Muscle layer of colon (tissue), 2 donors: Measurements from ENCODE around the gene IFNGR2.
"Not testable (repeated sequence)": the region's sequence is repeated elsewhere in the genome, so short reads cannot be mapped to it uniquely, and the experiment has no call there.

Experiments
- H3K27ac ChIP-seq: one replicate; pipeline ENCODE4 v1.7.0; 2013; ENCODE audit warnings: low read depth, mild to moderate bottlenecking, low read length, moderate library complexity
- H3K27me3 ChIP-seq, 2 donors: one replicate each; pipeline ENCODE4 v1.7.0; 2013; ENCODE audit warnings: low read length in 2 of 2, mild to moderate bottlenecking in 2 of 2; ENCODE audit not compliant: insufficient read depth in 2 of 2, control insufficient read depth in 1 of 2
- H3K36me3 ChIP-seq: one replicate; pipeline ENCODE4 v1.7.0; 2013; ENCODE audit warnings: mild to moderate bottlenecking, low read length; ENCODE audit not compliant: insufficient read depth
- H3K4me1 ChIP-seq: one replicate; pipeline ENCODE4 v1.7.0; 2013; ENCODE audit warnings: mild to moderate bottlenecking, low read length; ENCODE audit not compliant: insufficient read depth
- H3K4me3 ChIP-seq, 2 donors: one replicate each; pipeline ENCODE4 v1.7.0; 2013; ENCODE audit warnings: low read length in 2 of 2, low read depth in 1 of 2, mild to moderate bottlenecking in 1 of 2, moderate library complexity in 1 of 2
- H3K9ac ChIP-seq: one replicate; pipeline ENCODE4 v1.7.0; 2013; ENCODE audit warnings: low read length
- H3K9me3 ChIP-seq: one replicate; pipeline ENCODE4 v1.7.0; 2013; ENCODE audit warnings: mild to moderate bottlenecking, low read length
- donor health status: abdominal sarcoma.
- donor health status: Adenocarcinoma of cecum.

The IFNGR2 gene

DNA sequence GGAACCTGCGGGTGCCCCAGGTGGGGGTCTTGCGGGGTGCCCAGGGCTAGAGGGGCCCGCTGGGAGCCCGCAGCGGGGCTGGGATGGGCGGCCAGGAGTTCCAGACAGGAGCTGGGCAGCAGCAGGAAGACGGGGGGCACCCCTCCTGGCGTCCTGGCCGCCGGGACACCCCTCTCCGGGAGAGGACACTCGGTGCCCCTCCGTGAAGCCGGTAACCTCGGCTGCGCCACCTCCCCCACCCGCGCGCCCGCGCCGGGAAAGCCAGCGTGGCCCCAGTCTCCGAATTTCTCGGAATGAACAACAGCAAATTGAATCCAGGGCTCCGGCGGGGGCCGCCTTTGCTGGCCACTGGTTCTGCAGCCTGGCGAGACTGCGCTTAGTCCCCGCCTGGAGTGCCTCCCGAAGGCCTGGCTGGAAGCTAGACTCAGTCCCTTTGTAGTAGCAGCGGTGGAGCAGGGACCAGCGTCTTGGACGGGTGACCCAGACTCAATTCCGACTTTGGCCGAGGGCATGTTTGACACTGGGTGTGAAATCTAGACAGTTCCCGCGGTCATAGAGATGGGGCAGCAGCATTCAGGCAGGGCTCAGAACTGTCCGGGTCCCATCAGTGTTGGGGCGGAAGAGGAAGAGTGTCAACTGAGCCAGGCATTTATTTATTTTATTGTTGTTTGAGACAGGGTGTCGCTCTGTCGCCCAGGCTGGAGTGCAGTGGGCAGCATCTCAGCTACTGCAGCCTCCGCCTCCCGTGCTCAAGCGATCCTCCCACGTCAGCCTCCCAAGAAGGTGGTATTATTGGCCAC, 773 bp downstream of the IFNGR2 start:
- H3K9me3 ChIP-seq, result no peaks in the 10 kb centered on the region
- no peaks in the 10 kb centered on the region for H3K36me3 ChIP-seq
- H3K27me3 ChIP-seq, result no peaks in the 10 kb centered on the region
- peaks cover 20% of the 10 kb centered on the region for H3K4me1 ChIP-seq
- H3K4me3 ChIP-seq, result peak overlapping the region; percentile 67 to 80
- H3K9ac ChIP-seq, result peak overlapping the region; percentile 61
- H3K27ac ChIP-seq, result peak overlapping the region; percentile 86

DNA sequence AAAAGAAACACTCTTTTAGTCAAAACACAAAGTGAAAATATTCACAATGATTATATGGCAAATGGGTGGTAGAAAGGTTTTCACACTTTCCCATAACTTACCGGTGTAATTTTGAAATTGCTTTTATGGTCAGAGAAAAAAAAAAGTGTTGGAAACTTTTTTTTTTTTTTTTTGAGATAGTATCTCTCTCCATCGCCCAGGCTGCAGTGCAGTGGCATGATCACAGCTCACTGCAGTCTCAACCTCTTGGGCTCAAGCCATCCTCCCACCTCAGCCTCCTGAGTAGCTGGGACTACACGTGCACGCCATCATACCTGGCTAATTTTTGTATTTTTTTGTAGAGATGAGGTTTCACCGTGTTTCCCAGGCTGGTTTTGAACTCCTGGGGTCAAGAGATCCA, 3.3 kb downstream of the IFNGR2 start:
- peaks cover 20% of the 10 kb centered on the region for H3K4me1 ChIP-seq
- no peak overlapping the region for H3K27ac ChIP-seq
- no peak overlapping the region for H3K9ac ChIP-seq
- no peaks in the 10 kb centered on the region for H3K27me3 ChIP-seq
- no peak overlapping the region for H3K4me3 ChIP-seq
- peaks cover 4% of the 10 kb centered on the region for H3K36me3 ChIP-seq
- no peaks in the 10 kb centered on the region for H3K9me3 ChIP-seq

DNA sequence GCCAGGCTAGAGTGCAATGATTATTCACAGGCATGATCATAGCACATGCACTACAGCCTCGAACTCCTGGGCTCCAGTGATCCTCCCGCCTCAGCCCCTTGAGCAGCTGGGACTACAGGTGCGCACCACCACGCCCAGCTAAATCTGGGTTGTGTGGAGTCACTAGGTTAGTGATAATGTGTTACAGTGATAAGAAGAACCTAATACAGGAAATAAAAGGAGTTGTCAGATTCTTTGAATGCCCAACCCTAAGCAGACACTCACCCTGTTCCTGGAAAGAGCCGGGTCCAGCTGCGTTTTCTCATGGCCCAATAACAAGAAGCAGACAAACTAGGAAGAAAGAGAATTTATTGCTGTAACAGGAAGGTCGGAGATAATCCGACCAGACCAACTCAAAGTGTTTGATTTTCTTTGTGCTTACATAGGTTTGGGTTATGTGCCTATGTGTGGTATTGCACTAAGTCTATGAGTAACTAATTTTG, 8.8 kb downstream of the IFNGR2 start:
- H3K4me1 ChIP-seq, result peaks cover 11% of the 10 kb centered on the region
- H3K9ac ChIP-seq, result no peak overlapping the region
- no peaks in the 10 kb centered on the region for H3K27me3 ChIP-seq
- H3K27ac ChIP-seq, result no peak overlapping the region
- peaks cover 20% of the 10 kb centered on the region for H3K36me3 ChIP-seq
- H3K4me3 ChIP-seq, result no peak overlapping the region
- H3K9me3 ChIP-seq, result no peaks in the 10 kb centered on the region

DNA sequence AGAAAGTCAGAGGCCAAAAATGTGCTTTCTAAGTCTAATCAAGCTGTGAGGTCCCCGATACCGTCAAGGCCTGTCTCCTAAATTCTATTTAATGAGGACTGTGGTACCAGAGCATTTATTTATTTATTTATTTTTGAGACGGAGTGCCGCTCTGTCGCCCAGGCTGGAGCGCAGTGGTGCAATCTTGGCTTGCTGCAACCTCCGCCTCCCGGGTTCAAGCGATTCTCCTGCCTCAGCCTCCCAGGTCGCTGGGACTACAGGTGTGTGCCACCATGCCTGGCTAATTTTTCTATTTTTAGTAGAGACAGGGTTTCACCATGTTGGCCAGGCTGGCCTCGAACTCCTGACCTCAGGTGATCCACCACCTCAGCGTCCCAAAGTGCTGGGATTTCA, 9.2 kb downstream of the IFNGR2 start:
- not testable (repeated sequence) for H3K4me3 ChIP-seq, H3K27me3 ChIP-seq, H3K9ac ChIP-seq, H3K9me3 ChIP-seq, H3K27ac ChIP-seq
- peaks cover 11% of the 10 kb centered on the region for H3K4me1 ChIP-seq
- peaks cover 20% of the 10 kb centered on the region for H3K36me3 ChIP-seq

DNA sequence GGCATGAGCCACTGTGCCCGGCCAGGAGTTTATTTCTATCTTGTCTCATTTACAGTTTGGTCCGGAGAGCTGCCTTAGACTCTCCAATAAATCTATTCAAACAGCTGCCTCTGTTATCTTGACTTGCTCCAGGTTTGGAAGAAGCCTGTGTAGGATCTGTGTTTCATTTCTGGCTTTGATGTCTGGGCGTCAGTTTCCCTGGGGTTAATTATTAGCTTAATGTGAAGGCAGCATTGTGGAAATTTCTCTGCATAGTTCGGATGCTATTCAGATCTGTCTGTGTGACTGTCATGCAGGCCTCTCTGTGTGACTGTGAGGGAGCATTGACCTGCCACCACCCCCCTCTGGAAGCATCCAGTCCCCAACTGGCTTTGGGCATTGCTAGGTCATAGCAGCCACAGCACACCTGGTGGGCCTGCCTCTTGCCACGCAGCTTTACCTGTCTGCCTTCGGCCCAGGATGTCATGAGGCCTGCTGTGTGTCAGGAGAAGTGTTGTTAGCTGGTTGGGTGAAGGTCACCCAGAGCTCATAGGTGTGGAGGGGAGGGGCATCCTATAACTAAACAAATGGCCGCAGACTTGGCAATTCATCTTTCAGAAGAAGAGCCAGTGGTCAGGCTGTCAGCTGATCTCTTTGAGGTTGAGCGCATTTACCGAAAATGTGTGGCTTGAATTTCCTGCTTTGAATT, 9.8 kb downstream of the IFNGR2 start:
- no peak overlapping the region for H3K4me3 ChIP-seq
- no peak overlapping the region for H3K27ac ChIP-seq
- no peaks in the 10 kb centered on the region for H3K27me3 ChIP-seq
- H3K4me1 ChIP-seq, result peaks cover 11% of the 10 kb centered on the region
- no peaks in the 10 kb centered on the region for H3K9me3 ChIP-seq
- no peak overlapping the region for H3K9ac ChIP-seq
- H3K36me3 ChIP-seq, result peaks cover 20% of the 10 kb centered on the region

DNA sequence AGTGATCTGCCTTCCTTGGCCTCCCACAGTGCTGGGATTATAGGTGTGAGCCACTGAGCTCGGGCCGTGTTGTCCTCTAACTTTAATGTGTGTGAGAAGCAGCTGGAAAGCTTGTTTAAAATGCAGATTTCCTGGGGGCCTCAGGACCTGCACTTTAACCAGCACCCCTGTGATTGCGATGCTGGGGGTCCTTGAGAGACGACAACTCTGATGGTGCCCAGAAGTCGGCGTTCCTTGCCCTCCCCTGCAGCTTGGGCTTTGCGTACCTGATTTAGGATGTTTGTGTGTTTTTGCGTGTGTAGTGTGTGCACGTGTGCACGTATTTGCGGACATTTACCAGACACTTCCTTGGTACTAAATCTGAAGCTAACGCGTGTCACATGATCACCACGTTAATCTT, 10.9 kb downstream of the IFNGR2 start:
- H3K9me3 ChIP-seq, result no peaks in the 10 kb centered on the region
- H3K9ac ChIP-seq, result no peak overlapping the region
- H3K27me3 ChIP-seq, result no peaks in the 10 kb centered on the region
- H3K36me3 ChIP-seq, result peaks cover 20% of the 10 kb centered on the region
- H3K4me3 ChIP-seq, result no peak overlapping the region
- no peak overlapping the region for H3K27ac ChIP-seq
- H3K4me1 ChIP-seq, result peaks cover 11% of the 10 kb centered on the region

DNA sequence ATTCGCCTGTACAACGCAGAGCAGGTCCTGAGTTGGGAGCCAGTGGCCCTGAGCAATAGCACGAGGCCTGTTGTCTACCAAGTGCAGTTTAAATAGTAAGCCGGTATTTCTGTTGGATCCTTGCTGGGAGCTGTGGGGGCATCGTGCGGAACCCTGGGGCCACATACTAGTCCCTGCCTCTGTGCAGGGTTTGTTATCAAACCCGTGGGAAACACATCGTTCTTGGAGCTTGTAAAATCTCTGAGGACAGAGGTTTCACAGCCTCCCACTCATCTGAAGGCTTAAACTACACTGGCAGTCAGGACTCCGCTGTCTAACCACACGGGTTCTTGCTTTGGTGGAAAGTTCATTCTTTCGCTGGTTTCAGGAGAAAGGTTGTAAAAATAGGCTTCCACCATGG, 11.7 kb downstream of the IFNGR2 start:
- H3K36me3 ChIP-seq, result peaks cover 20% of the 10 kb centered on the region
- no peaks in the 10 kb centered on the region for H3K27me3 ChIP-seq
- no peak overlapping the region for H3K4me3 ChIP-seq
- no peaks in the 10 kb centered on the region for H3K9me3 ChIP-seq
- H3K9ac ChIP-seq, result no peak overlapping the region
- peaks cover 11% of the 10 kb centered on the region for H3K4me1 ChIP-seq
- H3K27ac ChIP-seq, result no peak overlapping the region

DNA sequence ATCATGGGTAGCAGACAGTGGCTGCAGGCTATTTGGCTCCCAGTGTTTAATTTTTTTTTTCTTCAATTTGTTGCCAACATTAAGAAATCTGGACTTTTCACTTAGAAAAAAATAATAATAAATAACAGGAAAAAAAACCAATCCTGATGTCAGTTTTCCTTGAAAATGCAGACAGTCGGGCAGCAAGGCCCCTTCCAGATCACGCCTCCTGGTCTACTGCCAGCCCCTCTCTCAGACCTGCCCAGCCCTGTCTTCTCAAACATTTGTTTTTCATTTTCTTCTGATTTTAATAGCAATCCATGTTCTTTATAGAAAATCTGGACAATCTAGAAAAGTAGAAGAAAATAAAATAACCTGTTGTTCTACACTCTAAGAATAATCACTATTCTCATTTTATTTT, 15.5 kb downstream of the IFNGR2 start:
- Histone ChIP-seq H3K27ac (no peak overlapping the region), H3K4me3 (no peak overlapping the region), H3K9me3 (no peaks in the 10 kb centered on the region), H3K36me3 (peaks cover 27% of the 10 kb centered on the region), H3K4me1 (no peaks in the 10 kb centered on the region), H3K9ac (no peak overlapping the region), H3K27me3 (no peaks in the 10 kb centered on the region)

DNA sequence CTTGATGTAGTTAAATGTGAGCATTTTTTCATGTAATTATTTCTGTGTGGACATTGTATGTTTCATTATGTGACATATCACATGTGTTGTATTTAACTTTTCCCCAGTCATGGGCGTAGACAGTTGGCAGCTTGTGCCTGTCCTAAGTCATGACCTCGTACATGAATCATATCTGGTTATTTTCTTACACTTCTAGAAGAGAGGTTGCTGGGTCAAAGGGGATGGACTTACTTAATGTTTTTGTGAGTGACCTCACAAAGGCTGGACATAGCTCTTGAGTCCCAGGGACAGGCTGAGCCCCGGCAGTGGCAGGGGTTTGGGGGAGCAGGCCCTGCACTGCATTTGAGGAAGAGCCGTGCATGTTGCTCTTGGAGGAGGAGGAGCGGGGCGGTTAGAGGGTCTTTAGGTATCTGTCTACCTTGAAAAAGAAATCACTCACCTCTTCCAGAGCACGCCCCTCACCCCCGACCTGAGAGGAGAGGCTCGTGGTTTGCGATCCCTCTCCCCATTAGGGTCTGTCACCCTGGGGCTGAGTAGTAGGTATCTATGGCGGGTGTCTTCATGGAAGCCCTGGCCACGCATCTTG, 16.4 kb downstream of the IFNGR2 start:
- no peaks in the 10 kb centered on the region for H3K27me3 ChIP-seq
- no peaks in the 10 kb centered on the region for H3K4me1 ChIP-seq
- no peaks in the 10 kb centered on the region for H3K9me3 ChIP-seq
- peaks cover 36% of the 10 kb centered on the region for H3K36me3 ChIP-seq
- no peak overlapping the region for H3K4me3 ChIP-seq
- H3K9ac ChIP-seq, result no peak overlapping the region
- H3K27ac ChIP-seq, result no peak overlapping the region

DNA sequence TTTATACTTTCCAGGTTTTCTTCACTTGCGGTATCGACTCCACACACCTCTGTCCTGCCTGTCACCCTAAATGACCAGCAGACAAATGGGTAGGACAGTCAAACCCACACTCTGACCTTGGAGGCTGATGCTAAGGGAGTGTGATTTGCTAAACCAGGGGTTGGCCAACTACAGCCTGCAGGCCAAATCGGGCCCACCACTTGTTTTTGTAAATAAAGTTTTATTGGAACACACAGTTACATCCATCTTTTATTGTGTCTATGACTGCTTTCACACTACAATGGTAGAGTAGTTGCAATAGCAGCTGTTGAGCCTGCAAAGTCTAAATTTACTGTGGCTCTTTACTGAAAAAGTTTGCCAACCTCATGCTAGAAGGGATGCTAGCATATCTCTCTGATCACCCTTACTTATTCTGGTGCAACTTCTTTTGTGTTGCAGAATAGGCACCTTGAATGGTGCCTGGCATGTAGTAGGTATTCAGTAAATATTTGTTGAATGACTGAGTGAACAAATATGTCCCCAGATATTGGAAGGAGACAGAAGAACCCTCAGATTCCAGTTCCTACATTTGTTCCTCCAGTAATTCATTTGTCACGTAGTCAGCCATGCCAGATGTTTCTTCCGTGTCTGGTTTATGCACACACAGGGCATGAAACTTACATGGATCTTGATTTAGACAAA, 18.6 kb downstream of the IFNGR2 start:
- Histone ChIP-seq H3K9me3 (no peaks in the 10 kb centered on the region), H3K36me3 (peaks cover 35% of the 10 kb centered on the region), H3K27ac (no peak overlapping the region), H3K4me3 (no peak overlapping the region), H3K9ac (no peak overlapping the region), H3K4me1 (no peaks in the 10 kb centered on the region), H3K27me3 (no peaks in the 10 kb centered on the region)

DNA sequence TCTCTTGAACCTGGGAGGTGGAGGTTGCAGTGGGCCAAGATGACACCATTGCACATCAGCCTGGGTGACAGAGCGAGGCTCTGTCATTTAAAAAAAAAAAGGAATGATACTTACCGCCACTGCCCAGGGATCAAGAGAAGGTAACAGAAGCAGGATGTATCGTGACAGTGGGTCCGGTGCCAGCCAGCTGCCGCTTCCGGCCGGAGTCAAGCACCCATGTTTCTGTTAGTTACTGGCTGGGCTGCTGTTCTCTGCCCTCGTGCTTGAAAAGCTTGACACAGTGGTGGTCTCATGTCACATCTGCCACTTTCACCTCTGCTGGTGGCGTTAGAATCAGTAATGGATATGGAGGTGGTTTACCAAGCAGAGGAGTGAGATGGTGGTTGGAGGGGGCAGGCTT, 21.0 kb downstream of the IFNGR2 start:
- H3K27me3 ChIP-seq, result no peaks in the 10 kb centered on the region
- H3K4me1 ChIP-seq, result peaks cover 2% of the 10 kb centered on the region
- H3K9ac ChIP-seq, result no peak overlapping the region
- no peak overlapping the region for H3K4me3 ChIP-seq
- H3K27ac ChIP-seq, result no peak overlapping the region
- no peaks in the 10 kb centered on the region for H3K9me3 ChIP-seq
- H3K36me3 ChIP-seq, result peaks cover 56% of the 10 kb centered on the region
